IPS-NIHi7 (cell line): ENCODE measurements around the gene TARS2.

ENCODE experiments used
- DNase-seq: peaks from one replicate; pipeline ENCODE4 v3.0.0; 2012; ENCODE audit warnings: mixed read lengths; ENCODE audit errors: extremely low spot score

TARS2 gene

DNA sequence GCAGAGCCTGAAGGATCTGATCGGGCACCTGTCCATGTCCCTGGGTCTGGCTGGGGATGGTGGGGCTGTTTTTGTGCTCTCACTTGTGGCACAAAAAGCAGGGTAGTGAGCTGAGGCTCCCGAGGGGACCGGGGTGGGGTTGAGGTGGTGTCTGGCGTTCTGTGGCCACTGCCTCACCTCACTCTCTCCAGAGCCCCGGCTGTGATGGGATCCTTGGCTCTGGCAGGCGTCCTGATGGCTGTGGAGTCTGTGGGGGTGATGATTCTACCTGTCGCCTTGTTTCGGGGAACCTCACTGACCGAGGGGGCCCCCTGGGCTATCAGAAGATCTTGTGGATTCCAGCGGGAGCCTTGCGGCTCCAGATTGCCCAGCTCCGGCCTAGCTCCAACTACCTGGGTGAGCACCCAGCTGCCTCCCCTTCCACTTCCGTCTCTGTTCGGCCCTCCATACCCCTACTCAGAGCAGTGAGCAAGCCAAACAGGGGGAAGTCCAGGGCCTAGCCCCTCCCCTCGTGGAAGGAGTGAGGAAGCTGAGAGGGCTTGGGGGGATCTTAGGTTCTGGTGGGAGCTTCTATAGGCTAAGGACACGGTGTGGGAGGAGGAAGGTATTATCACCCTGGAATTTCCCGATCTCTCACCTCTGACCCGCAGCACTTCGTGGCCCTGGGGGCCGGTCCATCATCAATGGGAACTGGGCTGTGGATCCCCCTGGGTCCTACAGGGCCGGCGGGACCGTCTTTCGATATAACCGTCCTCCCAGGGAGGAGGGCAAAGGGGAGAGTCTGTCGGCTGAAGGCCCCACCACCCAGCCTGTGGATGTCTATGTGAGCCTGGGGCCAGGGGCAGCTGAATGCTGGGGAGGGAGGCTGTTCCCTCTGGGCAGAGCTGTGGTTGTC is 69.0 kb downstream of the TARS2 start:
- no peak for DNase-seq

DNA sequence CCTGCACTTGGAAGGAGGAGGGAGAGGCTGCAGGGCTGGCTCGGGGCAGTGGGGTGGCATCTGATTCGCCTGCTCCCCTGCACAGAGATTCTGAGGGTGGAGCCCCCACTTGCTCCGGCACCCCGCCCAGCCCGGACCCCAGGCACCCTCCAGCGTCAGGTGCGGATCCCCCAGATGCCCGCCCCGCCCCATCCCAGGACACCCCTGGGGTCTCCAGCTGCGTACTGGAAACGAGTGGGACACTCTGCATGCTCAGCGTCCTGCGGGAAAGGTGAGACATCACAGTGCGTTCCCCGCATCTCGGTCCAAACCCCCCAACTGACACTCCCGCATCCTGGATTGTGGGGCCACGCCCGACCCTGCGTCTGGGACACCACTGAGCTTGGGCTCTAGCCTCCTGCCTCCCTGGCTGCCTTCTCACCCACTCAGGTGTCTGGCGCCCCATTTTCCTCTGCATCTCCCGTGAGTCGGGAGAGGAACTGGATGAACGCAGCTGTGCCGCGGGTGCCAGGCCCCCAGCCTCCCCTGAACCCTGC is 69.9 kb downstream of the TARS2 start:
- no peak for DNase-seq
